Spinal cord (tissue), 10 donors: ENCODE measurements around the gene KCNAB1. TPM values are rescaled to one million over a fixed set of nuclear protein-coding genes. Genes with fewer than 3 reads are reported as not detected.

ENCODE experiments used
- DNase-seq, 6 donors: peaks; one replicate each; pipeline versions ENCODE4 v3.0.0 to v3.0.0-alpha.2; 2013 to 2015; ENCODE audit warnings: low spot score in 6 of 6, low read depth in 4 of 6
- H3K27ac ChIP-seq: one replicate; pipeline ENCODE4 v1.5.1; 2013; ENCODE audit warnings: low read depth, low read length, control low read depth
- H3K27me3 ChIP-seq: one replicate; pipeline ENCODE4 v1.6.1; 2013; ENCODE audit warnings: low read length; ENCODE audit not compliant: control insufficient read depth, insufficient read depth
- H3K36me3 ChIP-seq: one replicate; pipeline ENCODE4 v1.6.1; 2013; ENCODE audit warnings: low read length; ENCODE audit not compliant: control insufficient read depth, insufficient read depth
- H3K4me1 ChIP-seq: one replicate; pipeline ENCODE4 v1.6.1; 2013; ENCODE audit warnings: low read length; ENCODE audit not compliant: control insufficient read depth, insufficient read depth
- H3K4me3 ChIP-seq: one replicate; pipeline ENCODE4 v1.5.1; 2013; ENCODE audit warnings: low read depth, low read length, control low read depth
- H3K9me3 ChIP-seq: one replicate; pipeline ENCODE4 v1.6.1; 2013; ENCODE audit warnings: low read length; ENCODE audit not compliant: control insufficient read depth, insufficient read depth
- WGBS: methylation state at CpG from one replicate; pipeline ENCODE4 v1.1.5; 2013; ENCODE audit warnings: missing lambda C conversion rate; ENCODE audit not compliant: insufficient coverage; 5-methylcytosine and 5-hydroxymethylcytosine counted together
- polyA plus RNA-seq, 2 donors: library from polyadenylated mRNA; unstranded; fragments of 120-200 nt; gene quantifications; one replicate each; pipeline ENCODE4 v1.2.1, GENCODE V29; 2013; ENCODE audit not compliant: insufficient read length in 2 of 2
- total RNA-seq, 2 donors: library from RNA; depleted of rRNA in 1 of 2; stranded (reverse); fragments of 120-200 nt in 1 of 2; fragments of >200 nt in 1 of 2; gene quantifications; one replicate each; pipeline versions ENCODE4 v1.2.3 to v1.2.4, GENCODE V29; 2013 to 2014
- donor health status: healthy.

Gene KCNAB1
- total and polyA plus RNA-seq, 4 donors, result 10.1 to 27.5 (median 22.6) TPM

- Histone ChIP-seq H3K9me3 (no peaks in the 10 kb centered on the region), H3K36me3 (no peaks in the 10 kb centered on the region), H3K4me3 (no peak overlapping the region), H3K27me3 (peaks cover 5% of the 10 kb centered on the region), H3K4me1 (no peaks in the 10 kb centered on the region), H3K27ac (no peak overlapping the region)
- 93% methylated on average over 2 of the region's 6 CpGs for WGBS
- DNase-seq, result no peak
These were observed 177.6 kb downstream of the KCNAB1 start for GRCh38 chr3:156298014-156298413.

- no peaks in the 10 kb centered on the region for H3K36me3 ChIP-seq
- DNase-seq, result peak in 1 of 6 donors; percentile 27
- H3K4me3 ChIP-seq, result no peak overlapping the region
- H3K9me3 ChIP-seq, result no peaks in the 10 kb centered on the region
- H3K4me1 ChIP-seq, result no peaks in the 10 kb centered on the region
- H3K27me3 ChIP-seq, result peaks cover under 1% of the 10 kb centered on the region
- H3K27ac ChIP-seq, result no peak overlapping the region
- 94% methylated on average over 2 of the region's 2 CpGs for WGBS
These were observed 178.6 kb downstream of the KCNAB1 start for GRCh38 chr3:156298938-156299337.

- no peaks in the 10 kb centered on the region for H3K36me3 ChIP-seq
- H3K4me3 ChIP-seq, result no peak overlapping the region
- WGBS, result 50% methylated on average over 1 of the region's 2 CpGs
- no peaks in the 10 kb centered on the region for H3K27me3 ChIP-seq
- no peaks in the 10 kb centered on the region for H3K4me1 ChIP-seq
- no peak overlapping the region for H3K27ac ChIP-seq
- H3K9me3 ChIP-seq, result no peaks in the 10 kb centered on the region
- peak in 1 of 6 donors; percentile 78 for DNase-seq
These were observed 179.2 kb downstream of the KCNAB1 start for GRCh38 chr3:156299569-156299968.

GRCh38 chr3:156300371-156300770 is 180.0 kb downstream of the KCNAB1 start:
- Histone ChIP-seq H3K4me1 (no peaks in the 10 kb centered on the region), H3K27me3 (no peaks in the 10 kb centered on the region), H3K4me3 (no peak overlapping the region), H3K9me3 (no peaks in the 10 kb centered on the region), H3K27ac (no peak overlapping the region), H3K36me3 (no peaks in the 10 kb centered on the region)
- DNase-seq, result no peak
- 92% methylated on average over 2 of the region's 3 CpGs for WGBS

GRCh38 chr3:156300929-156301840 is 180.8 kb downstream of the KCNAB1 start:
- H3K4me1 ChIP-seq, result no peaks in the 10 kb centered on the region
- H3K4me3 ChIP-seq, result no peak overlapping the region
- no CpG with 5 or more reads among the region's 6 CpGs for WGBS
- no peaks in the 10 kb centered on the region for H3K27me3 ChIP-seq
- no peak overlapping the region for H3K27ac ChIP-seq
- H3K36me3 ChIP-seq, result no peaks in the 10 kb centered on the region
- DNase-seq, result no peak
- no peaks in the 10 kb centered on the region for H3K9me3 ChIP-seq

- no peak for DNase-seq
- Histone ChIP-seq H3K9me3 (no peaks in the 10 kb centered on the region), H3K4me1 (no peaks in the 10 kb centered on the region), H3K4me3 (no peak overlapping the region), H3K36me3 (no peaks in the 10 kb centered on the region), H3K27ac (no peak overlapping the region), H3K27me3 (no peaks in the 10 kb centered on the region)
- WGBS, result no CpG with 5 or more reads among the region's 1 CpG
These were observed 182.8 kb downstream of the KCNAB1 start for GRCh38 chr3:156303001-156303707.

GRCh38 chr3:156304406-156304805 is 184.0 kb downstream of the KCNAB1 start:
- 73% methylated on average over 2 of the region's 3 CpGs for WGBS
- Histone ChIP-seq H3K27me3 (no peaks in the 10 kb centered on the region), H3K9me3 (no peaks in the 10 kb centered on the region), H3K4me3 (no peak overlapping the region), H3K36me3 (no peaks in the 10 kb centered on the region), H3K4me1 (no peaks in the 10 kb centered on the region), H3K27ac (no peak overlapping the region)
- no peak for DNase-seq

GRCh38 chr3:156305672-156306071 is 185.3 kb downstream of the KCNAB1 start:
- Histone ChIP-seq H3K36me3 (no peaks in the 10 kb centered on the region), H3K9me3 (no peaks in the 10 kb centered on the region), H3K27ac (no peak overlapping the region), H3K27me3 (no peaks in the 10 kb centered on the region), H3K4me1 (no peaks in the 10 kb centered on the region), H3K4me3 (no peak overlapping the region)
- DNase-seq, result no peak
- WGBS, result 60% methylated on average over 1 of the region's 1 CpG

GRCh38 chr3:156307704-156308103 is 187.3 kb downstream of the KCNAB1 start:
- DNase-seq, result no peak
- Histone ChIP-seq H3K9me3 (no peaks in the 10 kb centered on the region), H3K36me3 (no peaks in the 10 kb centered on the region), H3K4me3 (no peak overlapping the region), H3K27me3 (no peaks in the 10 kb centered on the region), H3K27ac (no peak overlapping the region), H3K4me1 (no peaks in the 10 kb centered on the region)
- WGBS, result 76% methylated on average over 2 of the region's 4 CpGs
